ENCODE data around the gene FCHSD2.

The FCHSD2 gene

GRCh38 chr11:72975778-72976521 is 166.2 kb downstream of the FCHSD2 start:
- Mint-ChIP-seq H3K36me3 (ENCODE audit: low read depth) (peaks cover 36% of the 10 kb centered on the region), H3K27me3 (no peaks in the 10 kb centered on the region), H3K27ac (peak overlapping the region; percentile 88), H3K4me1 (ENCODE audit: low read depth) (peaks cover 52% of the 10 kb centered on the region), H3K9me3 (no peaks in the 10 kb centered on the region), H3K4me3 (no peak overlapping the region)
- intact Hi-C loops (cut with micrococcal nuclease), result no loop called here

GRCh38 chr11:72974487-72975205 is 167.5 kb downstream of the FCHSD2 start:
- intact Hi-C loops (cut with micrococcal nuclease), result no loop called here
- peaks cover 37% of the 10 kb centered on the region for H3K36me3 Mint-ChIP-seq (ENCODE audit: low read depth)
- no peak overlapping the region for H3K4me3 Mint-ChIP-seq
- no peaks in the 10 kb centered on the region for H3K27me3 Mint-ChIP-seq
- H3K4me1 Mint-ChIP-seq (ENCODE audit: low read depth), result peaks cover 56% of the 10 kb centered on the region
- H3K27ac Mint-ChIP-seq, result peak overlapping the region; percentile 88
- no peaks in the 10 kb centered on the region for H3K9me3 Mint-ChIP-seq

GRCh38 chr11:72972496-72973128 is 169.5 kb downstream of the FCHSD2 start:
- Mint-ChIP-seq H3K27ac (peak overlapping the region; percentile 55), H3K9me3 (no peaks in the 10 kb centered on the region), H3K4me1 (ENCODE audit: low read depth) (peaks cover 43% of the 10 kb centered on the region), H3K36me3 (ENCODE audit: low read depth) (peaks cover 37% of the 10 kb centered on the region), H3K4me3 (no peak overlapping the region), H3K27me3 (no peaks in the 10 kb centered on the region)
- intact Hi-C loops (cut with micrococcal nuclease), result no loop called here

- H3K27ac Mint-ChIP-seq, result no peak overlapping the region
- no peaks in the 10 kb centered on the region for H3K27me3 Mint-ChIP-seq
- no peaks in the 10 kb centered on the region for H3K9me3 Mint-ChIP-seq
- peaks cover 38% of the 10 kb centered on the region for H3K4me1 Mint-ChIP-seq (ENCODE audit: low read depth)
- H3K36me3 Mint-ChIP-seq (ENCODE audit: low read depth), result peaks cover 49% of the 10 kb centered on the region
- H3K4me3 Mint-ChIP-seq, result no peak overlapping the region
- intact Hi-C loops (cut with micrococcal nuclease), result no loop called here
These were observed 170.7 kb downstream of the FCHSD2 start for GRCh38 chr11:72971192-72971967.

GRCh38 chr11:72970557-72971118 is 171.5 kb downstream of the FCHSD2 start:
- H3K4me3 Mint-ChIP-seq, result no peak overlapping the region
- intact Hi-C loops (cut with micrococcal nuclease), result no loop called here
- H3K4me1 Mint-ChIP-seq (ENCODE audit: low read depth), result peaks cover 38% of the 10 kb centered on the region
- no peaks in the 10 kb centered on the region for H3K27me3 Mint-ChIP-seq
- peaks cover 57% of the 10 kb centered on the region for H3K36me3 Mint-ChIP-seq (ENCODE audit: low read depth)
- H3K9me3 Mint-ChIP-seq, result no peaks in the 10 kb centered on the region
- no peak overlapping the region for H3K27ac Mint-ChIP-seq

- Mint-ChIP-seq H3K27ac (no peak overlapping the region), H3K36me3 (ENCODE audit: low read depth) (peaks cover 60% of the 10 kb centered on the region), H3K27me3 (no peaks in the 10 kb centered on the region), H3K4me1 (ENCODE audit: low read depth) (peaks cover 39% of the 10 kb centered on the region), H3K4me3 (no peak overlapping the region), H3K9me3 (no peaks in the 10 kb centered on the region)
- intact Hi-C loops (cut with micrococcal nuclease), result no loop called here
These were observed 172.2 kb downstream of the FCHSD2 start for GRCh38 chr11:72969894-72970335.

- peaks cover 36% of the 10 kb centered on the region for H3K4me1 Mint-ChIP-seq (ENCODE audit: low read depth)
- H3K4me3 Mint-ChIP-seq, result no peak overlapping the region
- intact Hi-C loops (cut with micrococcal nuclease), result no loop called here
- peaks cover 65% of the 10 kb centered on the region for H3K36me3 Mint-ChIP-seq (ENCODE audit: low read depth)
- no peak overlapping the region for H3K27ac Mint-ChIP-seq
- no peaks in the 10 kb centered on the region for H3K9me3 Mint-ChIP-seq
- no peaks in the 10 kb centered on the region for H3K27me3 Mint-ChIP-seq
These were observed 173.7 kb downstream of the FCHSD2 start for GRCh38 chr11:72968390-72968789.

- H3K27ac Mint-ChIP-seq, result no peak overlapping the region
- intact Hi-C loops (cut with micrococcal nuclease), result no loop called here
- no peaks in the 10 kb centered on the region for H3K9me3 Mint-ChIP-seq
- H3K27me3 Mint-ChIP-seq, result no peaks in the 10 kb centered on the region
- no peak overlapping the region for H3K4me3 Mint-ChIP-seq
- H3K4me1 Mint-ChIP-seq (ENCODE audit: low read depth), result peaks cover 28% of the 10 kb centered on the region
- peaks cover 58% of the 10 kb centered on the region for H3K36me3 Mint-ChIP-seq (ENCODE audit: low read depth)
These were observed 176.4 kb downstream of the FCHSD2 start for GRCh38 chr11:72965672-72966071.

GRCh38 chr11:72962717-72963116 is 179.4 kb downstream of the FCHSD2 start:
- H3K4me3 Mint-ChIP-seq, result no peak overlapping the region
- no peak overlapping the region for H3K27ac Mint-ChIP-seq
- H3K36me3 Mint-ChIP-seq (ENCODE audit: low read depth), result peaks cover 56% of the 10 kb centered on the region
- no peaks in the 10 kb centered on the region for H3K9me3 Mint-ChIP-seq
- peaks cover 19% of the 10 kb centered on the region for H3K4me1 Mint-ChIP-seq (ENCODE audit: low read depth)
- no peaks in the 10 kb centered on the region for H3K27me3 Mint-ChIP-seq
- intact Hi-C loops (cut with micrococcal nuclease), result no loop called here

- H3K9me3 Mint-ChIP-seq, result no peaks in the 10 kb centered on the region
- no peak overlapping the region for H3K4me3 Mint-ChIP-seq
- peaks cover 19% of the 10 kb centered on the region for H3K4me1 Mint-ChIP-seq (ENCODE audit: low read depth)
- H3K27me3 Mint-ChIP-seq, result no peaks in the 10 kb centered on the region
- H3K36me3 Mint-ChIP-seq (ENCODE audit: low read depth), result peaks cover 56% of the 10 kb centered on the region
- no peak overlapping the region for H3K27ac Mint-ChIP-seq
- intact Hi-C loops (cut with micrococcal nuclease), result no loop called here
These were observed 180.0 kb downstream of the FCHSD2 start for GRCh38 chr11:72962084-72962483.

GRCh38 chr11:72959998-72960731 is 182.0 kb downstream of the FCHSD2 start:
- no peaks in the 10 kb centered on the region for H3K9me3 Mint-ChIP-seq
- H3K27me3 Mint-ChIP-seq, result no peaks in the 10 kb centered on the region
- H3K4me1 Mint-ChIP-seq (ENCODE audit: low read depth), result peaks cover 15% of the 10 kb centered on the region
- no peak overlapping the region for H3K27ac Mint-ChIP-seq
- H3K4me3 Mint-ChIP-seq, result no peak overlapping the region
- intact Hi-C loops (cut with micrococcal nuclease), result no loop called here
- peaks cover 40% of the 10 kb centered on the region for H3K36me3 Mint-ChIP-seq (ENCODE audit: low read depth)

GRCh38 chr11:72958791-72959190 is 183.3 kb downstream of the FCHSD2 start:
- peaks cover 29% of the 10 kb centered on the region for H3K36me3 Mint-ChIP-seq (ENCODE audit: low read depth)
- no peak overlapping the region for H3K27ac Mint-ChIP-seq
- H3K4me3 Mint-ChIP-seq, result no peak overlapping the region
- intact Hi-C loops (cut with micrococcal nuclease), result no loop called here
- H3K4me1 Mint-ChIP-seq (ENCODE audit: low read depth), result peaks cover 7% of the 10 kb centered on the region
- H3K9me3 Mint-ChIP-seq, result no peaks in the 10 kb centered on the region
- no peaks in the 10 kb centered on the region for H3K27me3 Mint-ChIP-seq

- no peaks in the 10 kb centered on the region for H3K9me3 Mint-ChIP-seq
- H3K27ac Mint-ChIP-seq, result no peak overlapping the region
- H3K4me1 Mint-ChIP-seq (ENCODE audit: low read depth), result peaks cover 27% of the 10 kb centered on the region
- no peak overlapping the region for H3K4me3 Mint-ChIP-seq
- H3K27me3 Mint-ChIP-seq, result no peaks in the 10 kb centered on the region
- peaks cover 21% of the 10 kb centered on the region for H3K36me3 Mint-ChIP-seq (ENCODE audit: low read depth)
- intact Hi-C loops (cut with micrococcal nuclease), result no loop called here
These were observed 186.7 kb downstream of the FCHSD2 start for GRCh38 chr11:72955466-72955865.
